ENCODE results near the gene OBSL1.

DNA sequence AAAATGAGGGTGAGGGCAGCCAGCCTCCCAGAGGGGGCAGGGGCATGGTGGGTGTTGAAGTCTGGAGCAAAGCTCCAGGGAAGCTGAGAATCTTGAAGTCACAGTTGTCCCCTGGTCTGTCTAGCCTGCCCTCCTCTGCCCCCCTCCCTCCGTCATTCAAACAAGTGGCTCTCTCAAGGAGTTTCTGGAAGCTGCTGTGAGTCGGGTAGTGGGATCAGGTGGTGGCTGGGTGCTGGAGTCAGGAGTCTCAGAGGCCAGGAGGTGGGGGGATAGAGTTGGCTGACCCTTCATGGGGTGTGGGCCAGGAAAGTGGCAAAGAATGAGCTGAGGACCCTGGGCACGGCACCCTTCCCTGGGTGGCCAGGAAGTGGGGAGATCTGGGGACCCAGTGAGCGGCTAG is 57.6 kb downstream of the OBSL1 start:
- TF ChIP-seq, protein P1, sequence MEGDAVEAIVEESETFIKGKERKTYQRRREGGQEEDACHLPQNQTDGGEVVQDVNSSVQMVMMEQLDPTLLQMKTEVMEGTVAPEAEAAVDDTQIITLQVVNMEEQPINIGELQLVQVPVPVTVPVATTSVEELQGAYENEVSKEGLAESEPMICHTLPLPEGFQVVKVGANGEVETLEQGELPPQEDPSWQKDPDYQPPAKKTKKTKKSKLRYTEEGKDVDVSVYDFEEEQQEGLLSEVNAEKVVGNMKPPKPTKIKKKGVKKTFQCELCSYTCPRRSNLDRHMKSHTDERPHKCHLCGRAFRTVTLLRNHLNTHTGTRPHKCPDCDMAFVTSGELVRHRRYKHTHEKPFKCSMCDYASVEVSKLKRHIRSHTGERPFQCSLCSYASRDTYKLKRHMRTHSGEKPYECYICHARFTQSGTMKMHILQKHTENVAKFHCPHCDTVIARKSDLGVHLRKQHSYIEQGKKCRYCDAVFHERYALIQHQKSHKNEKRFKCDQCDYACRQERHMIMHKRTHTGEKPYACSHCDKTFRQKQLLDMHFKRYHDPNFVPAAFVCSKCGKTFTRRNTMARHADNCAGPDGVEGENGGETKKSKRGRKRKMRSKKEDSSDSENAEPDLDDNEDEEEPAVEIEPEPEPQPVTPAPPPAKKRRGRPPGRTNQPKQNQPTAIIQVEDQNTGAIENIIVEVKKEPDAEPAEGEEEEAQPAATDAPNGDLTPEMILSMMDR (IDR thresholded peaks at IDR 0.05), result no peak
- no peak for TF ChIP-seq POLR2A (IDR thresholded peaks at IDR 0.05)

All from upper lobe of left lung (tissue), 4 donors.